ENCODE measurements around the gene INPP4A. TPM values are rescaled to one million over a fixed set of nuclear protein-coding genes. Genes with fewer than 3 reads are reported as not detected.
A peak's percentile ranks its signal among the peaks of the same experiment; 100 is the strongest.

Gene INPP4A
- total RNA-seq, 2 donors from 2014 or later: 10.9 to 12.2 TPM

DNA sequence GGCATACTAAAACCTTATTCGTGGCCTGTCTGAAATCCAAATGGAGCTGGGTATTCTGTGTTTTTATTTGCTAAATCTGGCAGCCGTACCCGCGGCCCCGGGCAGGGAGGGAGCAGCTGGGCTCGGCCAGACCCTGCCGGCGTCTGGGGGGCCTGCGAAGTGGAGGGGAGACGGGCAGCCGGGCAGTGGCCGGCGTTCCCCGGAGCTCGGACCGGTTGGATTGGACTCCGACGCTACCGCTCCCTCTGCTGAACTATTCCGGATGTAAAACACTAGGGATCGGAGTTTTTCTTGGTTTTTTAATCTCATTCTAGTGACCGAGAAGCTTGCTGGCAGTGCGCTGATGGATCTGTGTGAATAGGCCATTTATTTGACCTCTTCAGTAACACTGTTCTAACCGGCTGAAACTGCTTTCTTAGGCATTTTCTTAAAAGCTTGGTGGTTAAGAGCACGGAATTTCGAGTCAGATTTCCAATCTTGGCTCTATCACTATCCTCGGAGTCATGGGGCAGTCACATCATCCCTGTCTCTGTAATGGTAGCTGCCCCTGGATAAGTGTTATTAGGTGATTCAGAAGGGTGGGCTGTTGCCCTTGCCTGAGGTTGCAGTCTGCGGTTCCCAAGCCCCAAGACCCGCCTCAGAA is 164.4 kb downstream of the INPP4A start:
- Histone ChIP-seq H3K27ac (peak overlapping the region; percentile 91 to 98 (median 94)), H3K4me3 (peak overlapping the region; percentile 71 to 83), H3K27me3 (no peaks in the 10 kb centered on the region), H3K36me3 (replicated peaks in 1 of 2; ENCODE audit: insufficient read depth in 1 of 2, low read depth in 2 of 2) (peaks cover 0 to 5% of the 10 kb centered on the region in 2 donors), H3K4me1 (peaks cover 40% of the 10 kb centered on the region), H3K9me3 (no peaks in the 10 kb centered on the region)
- 2 to 4% methylated on average over 19 to 29 of the region's 29 CpGs for WGBS, 2 donors
- intact Hi-C loops (cut with DNase I): no loop called here
- no peak for TF ChIP-seq POLR2A (IDR thresholded peaks at IDR 0.05)
- TF ChIP-seq, protein P1, sequence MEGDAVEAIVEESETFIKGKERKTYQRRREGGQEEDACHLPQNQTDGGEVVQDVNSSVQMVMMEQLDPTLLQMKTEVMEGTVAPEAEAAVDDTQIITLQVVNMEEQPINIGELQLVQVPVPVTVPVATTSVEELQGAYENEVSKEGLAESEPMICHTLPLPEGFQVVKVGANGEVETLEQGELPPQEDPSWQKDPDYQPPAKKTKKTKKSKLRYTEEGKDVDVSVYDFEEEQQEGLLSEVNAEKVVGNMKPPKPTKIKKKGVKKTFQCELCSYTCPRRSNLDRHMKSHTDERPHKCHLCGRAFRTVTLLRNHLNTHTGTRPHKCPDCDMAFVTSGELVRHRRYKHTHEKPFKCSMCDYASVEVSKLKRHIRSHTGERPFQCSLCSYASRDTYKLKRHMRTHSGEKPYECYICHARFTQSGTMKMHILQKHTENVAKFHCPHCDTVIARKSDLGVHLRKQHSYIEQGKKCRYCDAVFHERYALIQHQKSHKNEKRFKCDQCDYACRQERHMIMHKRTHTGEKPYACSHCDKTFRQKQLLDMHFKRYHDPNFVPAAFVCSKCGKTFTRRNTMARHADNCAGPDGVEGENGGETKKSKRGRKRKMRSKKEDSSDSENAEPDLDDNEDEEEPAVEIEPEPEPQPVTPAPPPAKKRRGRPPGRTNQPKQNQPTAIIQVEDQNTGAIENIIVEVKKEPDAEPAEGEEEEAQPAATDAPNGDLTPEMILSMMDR (IDR thresholded peaks at IDR 0.05): no peak
- peak in 2 of 4 donors; percentile 35 to 38 for DNase-seq
- ATAC-seq: peak; percentile 28

DNA sequence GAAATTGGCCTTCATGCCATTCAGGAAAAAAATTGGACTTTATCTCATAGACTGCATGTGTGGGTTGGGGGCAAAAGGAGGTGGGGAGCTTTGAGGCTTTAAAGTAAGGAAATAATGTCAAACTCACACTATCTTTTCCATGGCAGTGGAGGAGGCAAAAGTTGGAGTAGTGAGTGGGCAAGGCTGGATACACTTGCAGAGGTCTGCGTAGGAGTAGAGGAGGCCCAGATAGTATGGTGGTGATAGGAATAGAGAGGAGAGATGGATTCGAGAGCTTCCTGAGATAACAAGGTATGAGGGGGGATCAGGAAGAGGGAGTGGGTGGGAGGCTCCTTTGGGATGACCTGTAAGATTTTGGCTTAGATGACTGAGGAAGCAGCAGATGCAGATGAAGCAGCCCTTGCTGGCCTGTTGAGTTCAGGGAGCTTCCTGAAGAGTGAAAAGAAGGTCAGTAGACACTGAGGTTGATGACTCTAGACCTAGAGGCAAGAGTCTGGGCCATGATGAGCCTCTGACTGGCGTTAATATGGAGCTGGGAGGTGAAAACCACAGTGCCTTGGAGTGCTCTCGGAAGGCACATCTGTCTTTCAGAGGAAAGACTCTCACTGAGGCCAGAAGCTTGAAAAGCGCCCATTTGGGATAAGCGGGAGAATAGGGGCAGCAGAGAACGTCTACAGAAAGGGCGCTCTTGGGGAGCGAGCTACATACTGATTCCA is 169.5 kb downstream of the INPP4A start:
- ATAC-seq: no peak
- intact Hi-C loops (cut with DNase I): no loop called here
- Histone ChIP-seq H3K4me3 (no peak overlapping the region), H3K9me3 (no peaks in the 10 kb centered on the region), H3K4me1 (peaks cover 22% of the 10 kb centered on the region), H3K27me3 (no peaks in the 10 kb centered on the region), H3K36me3 (replicated peaks in 1 of 2; ENCODE audit: insufficient read depth in 1 of 2, low read depth in 2 of 2) (peaks cover 0 to 5% of the 10 kb centered on the region in 2 donors), H3K27ac (no peak overlapping the region)
- WGBS, 2 donors: 91 to 93% methylated on average over 9 of the region's 9 CpGs
- DNase-seq: no peak
- TF ChIP-seq, protein P1 (IDR thresholded peaks at IDR 0.05): no peak
- TF ChIP-seq POLR2A (IDR thresholded peaks at IDR 0.05): no peak

DNA sequence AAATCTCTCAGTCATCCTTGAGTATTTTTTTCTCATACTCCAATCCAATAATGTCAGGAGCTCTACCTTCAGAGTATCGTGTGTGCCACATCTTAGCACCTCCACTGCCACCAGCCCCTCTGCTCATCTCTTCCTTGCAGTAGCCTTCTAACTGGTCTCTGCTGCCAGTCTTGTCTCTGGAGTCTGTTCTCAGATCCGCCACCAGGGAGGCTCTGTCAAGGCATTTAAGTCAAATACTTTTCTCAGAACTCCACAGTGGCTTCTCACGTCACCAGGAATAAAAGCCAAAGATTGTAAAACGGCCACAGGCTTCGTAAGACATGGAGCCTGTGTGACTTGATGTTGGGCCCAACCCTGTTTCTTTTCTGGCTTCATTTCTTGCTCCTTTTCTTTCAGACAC is 170.8 kb downstream of the INPP4A start:
- Histone ChIP-seq H3K4me1 (peaks cover 11% of the 10 kb centered on the region), H3K9me3 (no peaks in the 10 kb centered on the region), H3K27me3 (no peaks in the 10 kb centered on the region), H3K4me3 (no peak overlapping the region), H3K27ac (no peak overlapping the region), H3K36me3 (replicated peaks in 1 of 2; ENCODE audit: insufficient read depth in 1 of 2, low read depth in 2 of 2) (peaks cover 0 to 5% of the 10 kb centered on the region in 2 donors)
- 87 to 88% methylated on average over 5 of the region's 5 CpGs for WGBS, 2 donors
- TF ChIP-seq POLR2A (IDR thresholded peaks at IDR 0.05): no peak
- TF ChIP-seq, protein P1 (IDR thresholded peaks at IDR 0.05): peak in 1 of 7 experiments; percentile 9
- ATAC-seq: no peak
- DNase-seq: no peak
- intact Hi-C loops (cut with DNase I): no loop called here

DNA sequence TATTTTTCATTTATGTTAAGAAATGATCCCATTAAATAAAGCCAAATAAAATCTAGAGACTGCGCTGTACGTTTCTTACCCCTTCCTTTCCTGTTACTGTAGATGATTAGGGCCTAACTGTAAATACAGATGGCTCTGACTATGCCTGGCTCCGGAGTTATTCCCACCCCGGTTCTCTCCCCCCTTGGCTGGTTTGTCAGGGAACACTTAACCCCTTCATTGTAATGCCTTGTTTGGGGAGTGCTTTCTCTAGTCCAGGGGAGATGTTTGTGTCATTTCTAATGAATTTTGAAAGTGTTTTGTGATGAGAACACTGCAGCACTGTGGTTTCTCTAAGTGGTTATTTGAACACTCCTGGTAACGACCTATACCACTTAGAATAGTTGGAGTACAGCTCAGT is 172.5 kb downstream of the INPP4A start:
- ATAC-seq: no peak
- Histone ChIP-seq H3K9me3 (no peaks in the 10 kb centered on the region), H3K27me3 (no peaks in the 10 kb centered on the region), H3K4me3 (no peak overlapping the region), H3K27ac (no peak overlapping the region), H3K4me1 (no peaks in the 10 kb centered on the region), H3K36me3 (replicated peaks in 1 of 2; ENCODE audit: insufficient read depth in 1 of 2, low read depth in 2 of 2) (peaks cover 0 to 9% of the 10 kb centered on the region in 2 donors)
- intact Hi-C loops (cut with DNase I): no loop called here
- TF ChIP-seq, protein P1 (IDR thresholded peaks at IDR 0.05): no peak
- no peak for TF ChIP-seq POLR2A (IDR thresholded peaks at IDR 0.05)
- 42 to 52% methylated on average over 5 of the region's 5 CpGs for WGBS, 2 donors
- DNase-seq: no peak
